ENCODE results near the gene ADGRB2. TPM values are rescaled to one million over a fixed set of nuclear protein-coding genes. Genes with fewer than 3 reads are reported as not detected.

ADGRB2 gene
- total RNA-seq, 1 donor, result 5.8 TPM

- Histone ChIP-seq H3K4me3 (ENCODE audit: insufficient read depth, low read length) (no peak overlapping the region), H3K4me2 (ENCODE audit: insufficient read depth, low read length) (no peak overlapping the region), H4K20me1 (ENCODE audit: insufficient read depth, low read length) (no peaks in the 10 kb centered on the region), H3K4me1 (ENCODE audit: insufficient read depth, low read length) (peaks cover 5% of the 10 kb centered on the region), H2AFZ (ENCODE audit: low read length) (no peak overlapping the region), H3K36me3 (ENCODE audit: insufficient read depth, low read length) (peaks cover 4% of the 10 kb centered on the region), H3K27ac (ENCODE audit: low read depth, low read length) (no peak overlapping the region), H3K9me3 (ENCODE audit: low read depth, low read length) (no peaks in the 10 kb centered on the region), H3K27me3 (ENCODE audit: insufficient read depth, low read length) (no peaks in the 10 kb centered on the region), H3K79me2 (ENCODE audit: insufficient read depth, low read length) (no peaks in the 10 kb centered on the region)
- TF ChIP-seq CTCF (IDR thresholded peaks at IDR 0.05; ENCODE audit: extremely low read depth, low read depth, low read length), result no peak
- DNase-seq (ENCODE audit: insufficient read length, low spot score, missing footprints), result no peak
Observed at GRCh38 chr1:31732343-31732742, 31.8 kb downstream of the ADGRB2 start.

- DNase-seq (ENCODE audit: insufficient read length, low spot score, missing footprints), result peak; percentile 82
- Histone ChIP-seq H3K79me2 (ENCODE audit: insufficient read depth, low read length) (no peaks in the 10 kb centered on the region), H3K27ac (ENCODE audit: low read depth, low read length) (no peak overlapping the region), H3K4me3 (ENCODE audit: insufficient read depth, low read length) (no peak overlapping the region), H3K4me1 (ENCODE audit: insufficient read depth, low read length) (peaks cover 5% of the 10 kb centered on the region), H3K27me3 (ENCODE audit: insufficient read depth, low read length) (no peaks in the 10 kb centered on the region), H2AFZ (ENCODE audit: low read length) (no peak overlapping the region), H4K20me1 (ENCODE audit: insufficient read depth, low read length) (peaks cover 5% of the 10 kb centered on the region), H3K4me2 (ENCODE audit: insufficient read depth, low read length) (no peak overlapping the region), H3K9me3 (ENCODE audit: low read depth, low read length) (no peaks in the 10 kb centered on the region), H3K36me3 (ENCODE audit: insufficient read depth, low read length) (peaks cover 4% of the 10 kb centered on the region)
- TF ChIP-seq CTCF (IDR thresholded peaks at IDR 0.05; ENCODE audit: extremely low read depth, low read depth, low read length), result no peak
Observed at GRCh38 chr1:31731049-31731565, 33.0 kb downstream of the ADGRB2 start.

- Histone ChIP-seq H3K4me3 (ENCODE audit: insufficient read depth, low read length) (no peak overlapping the region), H3K79me2 (ENCODE audit: insufficient read depth, low read length) (no peaks in the 10 kb centered on the region), H3K36me3 (ENCODE audit: insufficient read depth, low read length) (peaks cover 4% of the 10 kb centered on the region), H3K27ac (ENCODE audit: low read depth, low read length) (no peak overlapping the region), H3K27me3 (ENCODE audit: insufficient read depth, low read length) (no peaks in the 10 kb centered on the region), H3K4me2 (ENCODE audit: insufficient read depth, low read length) (no peak overlapping the region), H4K20me1 (ENCODE audit: insufficient read depth, low read length) (peaks cover 5% of the 10 kb centered on the region), H2AFZ (ENCODE audit: low read length) (no peak overlapping the region), H3K4me1 (ENCODE audit: insufficient read depth, low read length) (peaks cover 5% of the 10 kb centered on the region), H3K9me3 (ENCODE audit: low read depth, low read length) (no peaks in the 10 kb centered on the region)
- no peak for TF ChIP-seq CTCF (IDR thresholded peaks at IDR 0.05; ENCODE audit: extremely low read depth, low read depth, low read length)
- peak; percentile 89 for DNase-seq (ENCODE audit: insufficient read length, low spot score, missing footprints)
Observed at GRCh38 chr1:31730336-31731048, 33.6 kb downstream of the ADGRB2 start.

- no peak overlapping the region for H2AFZ ChIP-seq (ENCODE audit: low read length)
- no peaks in the 10 kb centered on the region for H3K79me2 ChIP-seq (ENCODE audit: insufficient read depth, low read length)
- H3K9me3 ChIP-seq (ENCODE audit: low read depth, low read length), result no peaks in the 10 kb centered on the region
- no peaks in the 10 kb centered on the region for H3K4me1 ChIP-seq (ENCODE audit: insufficient read depth, low read length)
- no peak overlapping the region for H3K4me3 ChIP-seq (ENCODE audit: insufficient read depth, low read length)
- peaks cover 20% of the 10 kb centered on the region for H4K20me1 ChIP-seq (ENCODE audit: insufficient read depth, low read length)
- no peaks in the 10 kb centered on the region for H3K27me3 ChIP-seq (ENCODE audit: insufficient read depth, low read length)
- no peak overlapping the region for H3K4me2 ChIP-seq (ENCODE audit: insufficient read depth, low read length)
- no peak for DNase-seq (ENCODE audit: insufficient read length, low spot score, missing footprints)
- TF ChIP-seq CTCF (IDR thresholded peaks at IDR 0.05; ENCODE audit: extremely low read depth, low read depth, low read length), result no peak
- H3K36me3 ChIP-seq (ENCODE audit: insufficient read depth, low read length), result peaks cover 4% of the 10 kb centered on the region
- no peak overlapping the region for H3K27ac ChIP-seq (ENCODE audit: low read depth, low read length)
Observed at GRCh38 chr1:31727849-31728248, 36.3 kb downstream of the ADGRB2 start.

Data from osteoblast (primary cell).